DND-41 (cell line): ENCODE results near the gene CTF1.
"Not testable (repeated sequence)": the region's sequence is repeated elsewhere in the genome, so short reads cannot be mapped to it uniquely, and the experiment has no call there.

ENCODE experiments used
- CTCF ChIP-seq: IDR thresholded peaks from 2 replicates; pipeline ENCODE4 v1.5.1; 2012; ENCODE audit warnings: borderline replicate concordance, low read length, moderate library complexity, mild to moderate bottlenecking; ENCODE audit not compliant: poor library complexity, severe bottlenecking; ENCODE audit errors: extremely low read depth
- EZH2 ChIP-seq: IDR thresholded peaks from 3 replicates; pipeline ENCODE4 v1.6.1; 2012; ENCODE audit warnings: borderline replicate concordance, low read depth, mild to moderate bottlenecking, moderate library complexity, low read length, inconsistent platforms; ENCODE audit not compliant: severe bottlenecking

GRCh38 chr16:30860729-30861128, 35.7 kb upstream of the CTF1 start:
- not testable (repeated sequence) for TF ChIP-seq CTCF, EZH2
